GM21360 (cell line): ENCODE results near the gene SERPINB7.

ENCODE experiments used
- ATAC-seq: cut with Tn5 transposase; IDR thresholded peaks from one replicate; pipeline ENCODE4 v1.9.1; 2021; ENCODE audit warnings: mild to moderate bottlenecking, moderate library complexity; ENCODE audit not compliant: unreplicated experiment

The SERPINB7 gene

DNA sequence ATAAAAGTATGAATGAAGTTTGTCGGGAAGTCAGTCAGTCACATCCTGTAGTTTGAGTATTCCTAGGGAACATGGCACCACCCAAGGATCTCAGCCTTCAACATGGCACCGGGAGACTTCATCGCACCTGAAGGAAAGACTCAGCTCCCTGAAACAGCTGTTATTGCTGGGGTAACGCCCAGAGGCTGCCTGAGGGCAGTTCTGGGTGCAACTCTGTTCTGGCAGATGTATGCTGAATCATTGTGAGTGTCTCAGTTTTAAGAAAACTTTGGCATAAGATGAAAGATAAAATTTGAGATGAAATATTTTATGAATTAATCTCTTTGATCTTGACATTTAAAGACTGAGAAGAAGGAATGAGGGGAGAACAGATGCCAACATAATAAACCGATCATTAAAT is 62.4 kb downstream of the SERPINB7 start:
- ATAC-seq: no peak

DNA sequence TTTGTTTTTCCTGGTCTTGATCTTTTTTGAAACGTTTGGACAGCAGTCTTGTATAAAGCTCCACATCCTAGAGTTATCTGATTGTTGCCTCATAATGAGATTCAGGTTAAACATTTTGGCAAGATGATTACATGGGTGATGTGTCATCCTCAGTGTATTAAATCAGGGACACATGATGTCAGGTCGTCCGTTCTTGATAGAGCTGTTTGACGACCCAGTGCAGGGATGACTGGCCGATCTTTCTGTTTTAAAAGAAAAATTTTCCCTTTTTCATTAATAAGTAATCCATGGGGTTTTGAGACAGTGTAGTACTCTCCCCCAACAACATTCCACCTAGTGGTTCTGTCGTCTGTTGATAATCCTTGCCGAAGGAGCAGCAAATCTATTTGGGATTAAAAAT is 67.8 kb downstream of the SERPINB7 start:
- ATAC-seq: no peak

DNA sequence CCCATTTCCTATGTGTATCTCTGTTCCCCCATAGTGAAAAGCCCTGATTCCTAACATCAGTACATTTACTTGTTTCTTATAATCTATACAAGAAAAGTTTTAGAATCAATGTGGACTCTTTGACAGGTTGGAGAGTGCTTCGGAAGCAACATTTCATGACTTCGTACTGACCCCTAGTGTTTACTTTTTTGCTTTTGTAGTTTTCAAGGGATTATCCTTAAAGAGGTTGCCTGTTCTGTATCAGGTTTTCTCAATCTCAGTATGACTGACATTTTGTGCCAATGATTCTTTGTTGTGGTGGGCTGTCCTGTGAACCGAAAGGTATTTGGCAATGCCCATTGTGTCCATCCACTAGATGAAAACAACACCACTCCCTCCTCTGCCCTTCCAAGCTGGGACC is 69.0 kb downstream of the SERPINB7 start:
- ATAC-seq: peak; percentile 73

DNA sequence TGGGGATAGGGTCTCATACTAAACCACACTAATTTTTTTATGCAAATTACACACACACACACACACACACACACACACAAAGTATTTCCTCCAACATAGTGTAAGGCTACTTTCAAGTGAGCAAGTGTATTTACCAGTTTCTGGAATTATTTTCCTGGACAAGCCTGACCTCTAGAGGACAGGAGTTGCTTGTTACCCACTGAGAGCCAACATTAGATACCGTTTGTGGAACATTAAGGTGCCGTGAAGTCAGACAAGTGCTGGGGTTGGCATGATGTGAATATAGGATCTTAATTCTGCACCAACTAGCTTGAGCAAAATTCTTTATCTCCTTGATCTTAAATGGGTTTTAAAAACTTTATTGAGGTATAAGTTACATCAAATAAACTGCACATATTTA is 72.9 kb downstream of the SERPINB7 start:
- ATAC-seq: peak; percentile 64

DNA sequence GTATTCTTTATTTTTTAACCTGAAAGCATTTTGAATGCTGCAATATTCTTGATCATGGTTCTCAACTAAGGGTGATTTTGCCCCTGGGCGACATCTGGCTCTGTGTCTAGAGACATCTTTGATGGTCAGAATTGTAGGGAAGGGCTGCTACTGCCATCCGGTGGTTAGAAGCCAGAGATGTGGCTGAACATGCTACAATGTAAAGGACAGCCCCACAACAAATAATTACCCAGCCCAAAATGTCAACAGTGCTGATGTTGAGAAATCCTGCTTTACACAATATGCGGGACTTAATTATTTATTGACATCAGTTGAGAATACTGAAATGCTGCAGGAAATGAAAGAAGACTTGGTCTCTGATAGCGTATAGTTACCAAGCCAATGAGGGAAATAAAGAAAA is 74.8 kb downstream of the SERPINB7 start:
- peak; percentile 75 for ATAC-seq

DNA sequence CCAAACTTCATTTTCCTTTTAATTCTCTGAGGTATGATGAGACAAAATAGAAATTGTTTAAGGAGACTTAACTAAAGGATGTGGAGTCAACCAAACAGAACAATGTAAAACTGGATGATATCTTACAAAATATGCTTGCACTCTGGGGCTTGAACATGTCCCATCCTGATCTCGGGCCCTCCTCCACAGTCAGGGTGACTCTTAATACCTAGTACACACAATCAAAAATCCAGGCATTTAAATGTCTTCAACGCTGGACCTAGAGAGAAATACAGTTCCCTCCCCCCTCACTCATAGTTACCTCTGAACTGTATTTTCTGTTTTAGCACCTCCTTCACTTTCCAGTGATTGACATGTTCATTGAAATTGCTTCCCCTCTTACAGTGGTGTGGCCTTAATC is 75.4 kb downstream of the SERPINB7 start:
- ATAC-seq: no peak
